ENCODE results near the gene FTO.

The FTO gene

GRCh38 chr16:53756275-53756996, 52.5 kb downstream of the FTO start:
- no peak for DNase-seq

GRCh38 chr16:53757971-53758609, 54.1 kb downstream of the FTO start:
- no peak for DNase-seq

- no peak for DNase-seq
Measured at GRCh38 chr16:53761962-53762703, 58.2 kb downstream of the FTO start.

- DNase-seq = no peak
Measured at GRCh38 chr16:53766304-53767016, 62.5 kb downstream of the FTO start.

GRCh38 chr16:53768167-53768566, 64.2 kb downstream of the FTO start:
- no peak for DNase-seq

- DNase-seq = no peak
Measured at GRCh38 chr16:53768593-53768992, 64.6 kb downstream of the FTO start.

- DNase-seq = no peak
Measured at GRCh38 chr16:53769185-53769584, 65.2 kb downstream of the FTO start.

- DNase-seq = no peak
Measured at GRCh38 chr16:53769787-53770186, 65.8 kb downstream of the FTO start.

GRCh38 chr16:53770641-53771040, 66.7 kb downstream of the FTO start:
- DNase-seq = no peak

GRCh38 chr16:53771655-53772497, 67.9 kb downstream of the FTO start:
- DNase-seq = no peak

- DNase-seq = no peak
Measured at GRCh38 chr16:53773150-53773846, 69.3 kb downstream of the FTO start.

GRCh38 chr16:53773881-53774280, 69.9 kb downstream of the FTO start:
- no peak for DNase-seq

- DNase-seq = no peak
Measured at GRCh38 chr16:53775106-53775820, 71.3 kb downstream of the FTO start.

GRCh38 chr16:53775821-53776431, 72.0 kb downstream of the FTO start:
- no peak for DNase-seq

GRCh38 chr16:53779186-53779585, 75.2 kb downstream of the FTO start:
- DNase-seq = no peak

- no peak for DNase-seq
Measured at GRCh38 chr16:53780051-53780450, 76.1 kb downstream of the FTO start.

GRCh38 chr16:53781023-53781605, 77.2 kb downstream of the FTO start:
- no peak for DNase-seq

- DNase-seq = no peak
Measured at GRCh38 chr16:53782148-53782547, 78.2 kb downstream of the FTO start.

- no peak for DNase-seq
Measured at GRCh38 chr16:53784291-53784690, 80.3 kb downstream of the FTO start.

GRCh38 chr16:53785044-53785443, 81.1 kb downstream of the FTO start:
- DNase-seq = no peak
